Hepatocyte (in vitro differentiated cells): ENCODE measurements around the gene CCDC60. TPM values are rescaled to one million over a fixed set of nuclear protein-coding genes. Genes with fewer than 3 reads are reported as not detected.
"Not testable (repeated sequence)": the region's sequence is repeated elsewhere in the genome, so short reads cannot be mapped to it uniquely, and the experiment has no call there.

ENCODE experiments used
- DNase-seq: peaks from one replicate; pipeline ENCODE4 v3.0.0-alpha.2; 2016; ENCODE audit warnings: low spot score
- H2AFZ ChIP-seq: fragments of 200-600 bp; sonication (generic); 2 replicates; pipeline ENCODE4 v1.6.0; 2016; ENCODE audit warnings: antibody characterized with exemption, mild to moderate bottlenecking
- H3K27ac ChIP-seq: fragments of 200-600 bp; sonication (generic); 2 replicates; pipeline ENCODE4 v1.5.1; 2016; ENCODE audit warnings: mild to moderate bottlenecking
- H3K27me3 ChIP-seq: fragments of 200-600 bp; sonication (generic); 2 replicates; pipeline ENCODE4 v1.6.1; 2016
- H3K36me3 ChIP-seq: fragments of 200-600 bp; sonication (generic); replicated peaks from 2 replicates; pipeline ENCODE4 v1.5.1; 2016; ENCODE audit warnings: low read depth; ENCODE audit not compliant: insufficient read depth
- H3K4me1 ChIP-seq: fragments of 200-600 bp; sonication (generic); 2 replicates; pipeline ENCODE4 v1.5.1; 2016; ENCODE audit warnings: mild to moderate bottlenecking, moderate library complexity; ENCODE audit not compliant: insufficient read depth
- H3K4me2 ChIP-seq: fragments of 200-600 bp; sonication (generic); 2 replicates; pipeline ENCODE4 v1.6.0; 2016
- H3K4me3 ChIP-seq: fragments of 200-600 bp; sonication (generic); 2 replicates; pipeline ENCODE4 v1.5.1; 2016; ENCODE audit warnings: mild to moderate bottlenecking
- H3K79me2 ChIP-seq: fragments of 200-600 bp; sonication (generic); 2 replicates; pipeline ENCODE4 v1.6.0; 2017; ENCODE audit warnings: mild to moderate bottlenecking
- H3K9me2 ChIP-seq: fragments of 200-600 bp; sonication (generic); replicated peaks from 2 replicates; pipeline ENCODE4 v1.6.0; 2017; ENCODE audit warnings: mild to moderate bottlenecking; ENCODE audit not compliant: insufficient read depth
- H3K9me3 ChIP-seq: fragments of 200-600 bp; sonication (generic); 2 replicates; pipeline ENCODE4 v1.5.1; 2016; ENCODE audit warnings: low read depth, mild to moderate bottlenecking
- H4K20me1 ChIP-seq: fragments of 200-600 bp; sonication (generic); 2 replicates; pipeline ENCODE4 v1.6.0; 2016; ENCODE audit warnings: mild to moderate bottlenecking; ENCODE audit not compliant: insufficient read depth, poor library complexity, severe bottlenecking
- EZH2 ChIP-seq: fragments of 200-600 bp; sonication (generic); IDR thresholded peaks from 2 replicates; pipeline ENCODE4 v1.6.1; 2016; ENCODE audit warnings: antibody characterized with exemption, mild to moderate bottlenecking, borderline replicate concordance
- EZH2phosphoT487 ChIP-seq: fragments of 200-600 bp; sonication (generic); IDR thresholded peaks from one replicate; pipeline ENCODE4 v1.6.1; 2018; ENCODE audit warnings: antibody characterized with exemption, mild to moderate bottlenecking, low read depth, moderate library complexity; ENCODE audit not compliant: unreplicated experiment, severe bottlenecking
- WGBS: methylation state at CpG from one replicate; pipeline ENCODE4 v1.1.6; 2016; ENCODE audit warnings: low lambda C conversion rate; ENCODE audit errors: missing lambda C conversion rate; 5-methylcytosine and 5-hydroxymethylcytosine counted together
- polyA plus RNA-seq: library from polyadenylated mRNA; unstranded; fragments of >200 nt; fragmentation: Nextera tagmentation; extraction: Ambion mirVana; gene quantifications from 2 replicates; pipeline ENCODE4 v1.2.1, GENCODE V29; 2016
- total RNA-seq: library from RNA; depleted of rRNA; stranded (reverse); fragments of >200 nt; gene quantifications from 2 replicates; pipeline ENCODE4 v1.2.3, GENCODE V29; 2014
- TF ChIP-seq, protein P1 (sequence below): fragments of 200-600 bp; sonication (generic); IDR thresholded peaks from 2 replicates; pipeline ENCODE4 v1.5.1; 2016; ENCODE audit warnings: antibody characterized with exemption, mild to moderate bottlenecking; ENCODE audit not compliant: poor library complexity

The CCDC60 gene
- total and polyA plus RNA-seq, 2 experiments from 2014 or later = 0.47 TPM; not detected in 1

DNA sequence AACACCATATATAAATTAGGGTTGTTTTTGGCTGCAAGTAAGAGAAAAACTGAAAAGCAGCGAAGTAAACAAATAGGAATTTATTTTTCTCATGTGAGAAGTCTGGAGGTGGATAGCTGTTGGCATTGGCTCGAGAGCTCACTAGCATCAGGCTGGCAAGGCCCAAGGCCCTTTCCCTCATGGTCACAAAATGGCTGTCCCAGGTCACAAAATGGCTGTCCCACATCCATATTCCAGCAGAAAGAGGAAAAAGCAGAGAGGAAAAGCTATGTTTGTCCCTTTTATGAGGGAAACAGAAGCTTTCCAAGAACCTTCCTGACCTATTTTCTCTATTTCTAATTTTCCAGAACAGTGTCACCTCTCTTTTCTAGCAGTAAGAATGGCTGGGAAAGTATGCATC, 7.5 kb downstream of the CCDC60 start:
- TF ChIP-seq, protein P1, sequence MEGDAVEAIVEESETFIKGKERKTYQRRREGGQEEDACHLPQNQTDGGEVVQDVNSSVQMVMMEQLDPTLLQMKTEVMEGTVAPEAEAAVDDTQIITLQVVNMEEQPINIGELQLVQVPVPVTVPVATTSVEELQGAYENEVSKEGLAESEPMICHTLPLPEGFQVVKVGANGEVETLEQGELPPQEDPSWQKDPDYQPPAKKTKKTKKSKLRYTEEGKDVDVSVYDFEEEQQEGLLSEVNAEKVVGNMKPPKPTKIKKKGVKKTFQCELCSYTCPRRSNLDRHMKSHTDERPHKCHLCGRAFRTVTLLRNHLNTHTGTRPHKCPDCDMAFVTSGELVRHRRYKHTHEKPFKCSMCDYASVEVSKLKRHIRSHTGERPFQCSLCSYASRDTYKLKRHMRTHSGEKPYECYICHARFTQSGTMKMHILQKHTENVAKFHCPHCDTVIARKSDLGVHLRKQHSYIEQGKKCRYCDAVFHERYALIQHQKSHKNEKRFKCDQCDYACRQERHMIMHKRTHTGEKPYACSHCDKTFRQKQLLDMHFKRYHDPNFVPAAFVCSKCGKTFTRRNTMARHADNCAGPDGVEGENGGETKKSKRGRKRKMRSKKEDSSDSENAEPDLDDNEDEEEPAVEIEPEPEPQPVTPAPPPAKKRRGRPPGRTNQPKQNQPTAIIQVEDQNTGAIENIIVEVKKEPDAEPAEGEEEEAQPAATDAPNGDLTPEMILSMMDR = no peak
- TF ChIP-seq EZH2phosphoT487 (no peak), EZH2 (no peak)
- no peak overlapping the region for H3K4me3 ChIP-seq
- H3K4me2 ChIP-seq = no peak overlapping the region
- H4K20me1 ChIP-seq = no peaks in the 10 kb centered on the region
- H3K9me2 ChIP-seq = no peaks in the 10 kb centered on the region
- no peaks in the 10 kb centered on the region for H3K9me3 ChIP-seq
- no peak overlapping the region for H3K27ac ChIP-seq
- WGBS = 92% methylated on average over 2 of the region's 2 CpGs
- no peaks in the 10 kb centered on the region for H3K79me2 ChIP-seq
- no peak overlapping the region for H2AFZ ChIP-seq
- H3K36me3 ChIP-seq = no peaks in the 10 kb centered on the region
- no peak for DNase-seq
- H3K27me3 ChIP-seq = peaks cover 10% of the 10 kb centered on the region
- no peaks in the 10 kb centered on the region for H3K4me1 ChIP-seq

DNA sequence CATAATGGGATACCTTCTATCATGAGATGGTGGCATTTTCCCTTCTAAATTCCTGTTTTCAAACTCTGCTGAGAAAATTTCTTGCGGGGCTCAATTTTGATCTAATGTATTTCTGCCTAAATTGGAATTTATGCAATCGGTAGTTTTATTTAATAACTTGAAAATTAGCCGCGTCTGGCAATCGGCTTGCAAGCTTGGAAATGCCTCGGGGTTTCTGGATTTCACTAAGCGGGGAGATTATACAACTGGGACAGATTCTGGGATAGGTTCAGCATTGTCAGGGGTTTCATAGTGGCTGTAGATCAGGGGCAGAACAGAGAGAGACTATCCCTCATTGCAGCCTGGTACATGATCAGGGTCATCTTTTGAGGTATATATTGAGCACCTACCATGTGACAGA, 8.6 kb downstream of the CCDC60 start:
- Histone ChIP-seq H3K36me3 (no peaks in the 10 kb centered on the region), H3K4me2 (no peak overlapping the region), H3K4me3 (no peak overlapping the region), H2AFZ (no peak overlapping the region), H3K79me2 (no peaks in the 10 kb centered on the region), H4K20me1 (no peaks in the 10 kb centered on the region), H3K27me3 (peaks cover 9% of the 10 kb centered on the region), H3K27ac (no peak overlapping the region), H3K9me2 (no peaks in the 10 kb centered on the region), H3K4me1 (no peaks in the 10 kb centered on the region), H3K9me3 (no peaks in the 10 kb centered on the region)
- no peak for DNase-seq
- TF ChIP-seq EZH2 = no peak
- TF ChIP-seq, protein P1 = no peak
- WGBS = 92% methylated on average over 7 of the region's 7 CpGs

DNA sequence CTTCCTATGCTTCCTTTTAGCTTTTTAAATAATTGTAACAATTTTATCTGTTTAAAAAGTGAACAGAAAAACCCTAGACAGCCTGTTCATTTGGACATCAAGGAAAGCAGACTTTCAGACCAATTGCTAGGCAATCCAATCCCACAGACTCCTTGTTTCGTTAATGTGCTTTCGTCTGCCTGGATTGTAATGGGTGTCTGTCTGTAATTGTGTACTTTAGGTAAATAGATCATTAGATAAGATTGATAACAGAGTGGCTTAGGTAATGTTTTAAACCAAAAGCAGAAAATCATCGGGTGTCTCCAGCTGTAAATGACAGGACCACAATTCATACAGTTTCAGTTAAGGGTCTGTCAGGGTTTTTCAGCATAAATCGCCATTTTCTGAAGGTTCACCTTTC, 19.6 kb downstream of the CCDC60 start:
- H3K9me2 ChIP-seq = no peaks in the 10 kb centered on the region
- H3K9me3 ChIP-seq = no peaks in the 10 kb centered on the region
- H2AFZ ChIP-seq = peak overlapping the region; percentile 47
- no peaks in the 10 kb centered on the region for H3K36me3 ChIP-seq
- no peak for TF ChIP-seq EZH2phosphoT487
- TF ChIP-seq, protein P1 = no peak
- TF ChIP-seq EZH2 = no peak
- no peak for DNase-seq
- WGBS = 25% methylated on average over 4 of the region's 4 CpGs
- H3K4me1 ChIP-seq = peaks cover 10% of the 10 kb centered on the region
- peaks cover 4% of the 10 kb centered on the region for H3K27me3 ChIP-seq
- peak overlapping the region; percentile 68 for H3K4me2 ChIP-seq
- no peaks in the 10 kb centered on the region for H3K79me2 ChIP-seq
- H3K4me3 ChIP-seq = no peak overlapping the region
- H3K27ac ChIP-seq = peak overlapping the region; percentile 32
- no peaks in the 10 kb centered on the region for H4K20me1 ChIP-seq

DNA sequence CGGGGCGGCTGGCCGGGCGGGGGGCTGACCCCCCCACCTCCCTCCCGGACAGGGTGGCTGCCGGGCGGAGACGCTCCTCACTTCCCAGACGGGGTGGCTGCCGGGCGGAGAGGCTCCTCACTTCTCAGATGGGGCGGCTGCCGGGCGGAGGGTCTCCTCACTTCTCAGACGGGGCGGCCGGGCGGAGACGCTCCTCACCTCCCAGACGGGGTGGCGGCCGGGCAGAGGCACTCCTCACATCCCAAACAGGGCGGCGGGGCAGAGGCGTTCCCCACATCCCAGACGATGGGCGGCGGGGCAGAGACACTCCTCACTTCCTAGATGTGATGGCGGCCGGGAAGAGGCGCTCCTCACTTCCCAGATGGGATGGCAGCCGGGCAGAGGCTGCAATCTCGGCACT, 25.8 kb downstream of the CCDC60 start:
- not testable (repeated sequence) for H4K20me1 ChIP-seq, H3K27me3 ChIP-seq, H3K9me3 ChIP-seq, H3K9me2 ChIP-seq, H3K27ac ChIP-seq, H2AFZ ChIP-seq, H3K4me2 ChIP-seq, DNase-seq, H3K79me2 ChIP-seq, H3K4me3 ChIP-seq, H3K36me3 ChIP-seq, H3K4me1 ChIP-seq
- WGBS = no CpG with 5 or more reads among the region's 33 CpGs
